Activated CD4-positive, alpha-beta T cell treated with anti-CD3 and anti-CD28 coated beads, Interleukin-2, amount 50 U/mL, for 48 hours (primary cell): ENCODE measurements around the gene OR4Q3.
"Not testable (repeated sequence)": the region's sequence is repeated elsewhere in the genome, so short reads cannot be mapped to it uniquely, and the experiment has no call there.

Source experiments
- DNase-seq, 2 experiments: peaks; one replicate each; pipeline ENCODE4 v3.0.0-alpha.2; 2020

OR4Q3 gene

GRCh38 chr14:19743256-19743655 lies at the start of gene OR4Q3:
TSS of gene OR4Q3 (plus strand) at chr14:19743571.
- no peak for DNase-seq

- DNase-seq, result no peak
Observed at GRCh38 chr14:19729359-19729758, 14.0 kb upstream of the OR4Q3 start.

GRCh38 chr14:19729763-19730162 lies 13.6 kb upstream of the OR4Q3 start:
- no peak for DNase-seq

GRCh38 chr14:19733893-19734292 lies 9.5 kb upstream of the OR4Q3 start:
- not testable (repeated sequence) for DNase-seq

- DNase-seq, result not testable (repeated sequence)
Observed at GRCh38 chr14:19752316-19752715, 8.9 kb downstream of the OR4Q3 start.

GRCh38 chr14:19754172-19754571 lies 10.8 kb downstream of the OR4Q3 start:
- DNase-seq, result no peak

GRCh38 chr14:19771491-19771890 lies 28.1 kb downstream of the OR4Q3 start:
- not testable (repeated sequence) for DNase-seq

GRCh38 chr14:19771895-19772430 lies 28.6 kb downstream of the OR4Q3 start:
- DNase-seq, result no peak

- not testable (repeated sequence) for DNase-seq
Observed at GRCh38 chr14:19772454-19772853, 29.1 kb downstream of the OR4Q3 start.

- not testable (repeated sequence) for DNase-seq
Observed at GRCh38 chr14:19773204-19773603, 29.8 kb downstream of the OR4Q3 start, which contains the start of gene OR4M1. TSS of gene OR4M1 (plus strand) at chr14:19773504. CDS start at chr14:19780323, 6,819 bp downstream.

- DNase-seq, result no peak
Observed at GRCh38 chr14:19775587-19775986, 32.2 kb downstream of the OR4Q3 start.

- not testable (repeated sequence) for DNase-seq
Observed at GRCh38 chr14:19785848-19786247, 42.5 kb downstream of the OR4Q3 start.

- not testable (repeated sequence) for DNase-seq
Observed at GRCh38 chr14:19787318-19787717, 43.9 kb downstream of the OR4Q3 start.

- not testable (repeated sequence) for DNase-seq
Observed at GRCh38 chr14:19788150-19788549, 44.8 kb downstream of the OR4Q3 start.

GRCh38 chr14:19796520-19797108 lies 53.2 kb downstream of the OR4Q3 start:
- not testable (repeated sequence) for DNase-seq
